HepG2 (cell line): ENCODE results near the gene ANKS1A. TPM values are rescaled to one million over a fixed set of nuclear protein-coding genes. Genes with fewer than 3 reads are reported as not detected.

Source experiments
- ATAC-seq: fragments of 200-7000 bp; cut with Tn5 transposase; 3 replicates; pipeline ENCODE4 v1.9.1; 2020; ENCODE audit warnings: mild to moderate bottlenecking, moderate library complexity
- BruUV-seq: library from RNA; stranded (reverse); fragments of 400-500 nt; replicated peaks from 2 replicates; lab custom pipeline; 2021; lab: Mats Ljungman, UMichigan
- CTCF ChIA-PET: fragments of 300-600 bp; formaldehyde crosslinking; extraction: SDS; loops from one replicate; lab custom pipeline; 2021; ENCODE audit warnings: low total read pairs, inconsistent platforms, low intra/inter-chr PET ratio; lab: Yijun Ruan, JAX
- POLR2A ChIA-PET: fragments of 350-600 bp; sonication (Branson Sonifier 250); formaldehyde crosslinking; loops from one replicate; lab custom pipeline; 2020; ENCODE audit warnings: antibody characterized with exemption, inconsistent platforms; lab: Yijun Ruan, JAX
- DNase-seq: peaks from one replicate; pipeline ENCODE4 v3.0.0-alpha.2; 2015; ENCODE audit warnings: low spot score
- FAIRE-seq: peaks from 3 replicates; lab custom pipeline; 2011; peaks lifted over from hg19 to GRCh38; lab: Jason Lieb, UNC
- H2AFZ ChIP-seq: one replicate; pipeline ENCODE4 v1.6.1; 2011; ENCODE audit warnings: low read length, inconsistent platforms
- H3K27ac ChIP-seq: fragments of 300-600 bp; 3 replicates; pipeline ENCODE4 v1.8.0; 2011; ENCODE audit warnings: mixed run types, mild to moderate bottlenecking, mixed read lengths, low read length, inconsistent platforms; ENCODE audit not compliant: insufficient read depth; ENCODE audit errors: extremely low read length
- H3K27me3 ChIP-seq, 2 experiments: fragments of 200-600 bp in 1 of 2; 2 replicates in 1 of 2; 3 replicates in 1 of 2; pipeline versions ENCODE4 v1.6.0 to v1.8.0; 2011; ENCODE audit warnings: low read length in 2 of 2, mild to moderate bottlenecking in 2 of 2, moderate library complexity in 2 of 2, inconsistent platforms in 1 of 2; ENCODE audit not compliant: insufficient read depth in 2 of 2, control insufficient read depth in 1 of 2
- H3K36me3 ChIP-seq, 2 experiments: fragments of 200-600 bp in 1 of 2; replicated peaks in 1 of 2; 2 replicates in 1 of 2; 3 replicates in 1 of 2; pipeline versions ENCODE4 v1.5.1 to v1.8.0; 2011; ENCODE audit warnings: low read length in 2 of 2, inconsistent platforms in 1 of 2; ENCODE audit not compliant: insufficient read depth in 2 of 2, control insufficient read depth in 1 of 2
- H3K4me1 ChIP-seq: 2 replicates; pipeline ENCODE4 v1.5.1; 2012; ENCODE audit warnings: low read length, inconsistent platforms; ENCODE audit not compliant: insufficient read depth
- H3K4me2 ChIP-seq: 2 replicates; pipeline ENCODE4 v1.6.0; 2011; ENCODE audit warnings: low read depth, low read length, inconsistent platforms
- H3K4me3 ChIP-seq, 3 experiments: fragments of 200-600 bp in 1 of 3; sonication (generic), shearing (Covaris generic) in 1 of 3; replicated peaks in 1 of 3; 2 replicates each; pipeline ENCODE4 v1.5.1; 2011 to 2016; ENCODE audit warnings: low read length in 3 of 3, inconsistent platforms in 2 of 3, low read depth in 2 of 3, mild to moderate bottlenecking in 2 of 3, control low read depth in 1 of 3, mixed read lengths in 1 of 3; ENCODE audit not compliant: insufficient read depth in 1 of 3
- H3K79me2 ChIP-seq: one replicate; pipeline ENCODE4 v1.6.1; 2011; ENCODE audit warnings: low read length, inconsistent platforms; ENCODE audit not compliant: insufficient read depth
- H3K9ac ChIP-seq: 2 replicates; pipeline ENCODE4 v1.6.0; 2011; ENCODE audit warnings: mild to moderate bottlenecking, low read depth, low read length, inconsistent platforms; ENCODE audit not compliant: insufficient read depth
- H3K9me3 ChIP-seq: 2 replicates; pipeline ENCODE4 v1.5.1; 2012; ENCODE audit warnings: mild to moderate bottlenecking, low read length
- H4K20me1 ChIP-seq: 2 replicates; pipeline ENCODE4 v1.6.0; 2011; ENCODE audit warnings: inconsistent platforms, mild to moderate bottlenecking, low read length, moderate library complexity; ENCODE audit not compliant: insufficient read depth
- ATF1 ChIP-seq: IDR thresholded peaks from 2 replicates; pipeline ENCODE4 v1.6.1; 2016; ENCODE audit warnings: mild to moderate bottlenecking, control low read depth
- CCAR2 ChIP-seq: fragments of 200-400 bp; formaldehyde crosslinking; optimal IDR thresholded peaks from 2 replicates; pipeline ENCODE3; 2018; ENCODE audit warnings: low read depth, mild to moderate bottlenecking, low read length, moderate library complexity
- MAF1 ChIP-seq: sonication (generic); formaldehyde crosslinking; IDR thresholded peaks from 2 replicates; pipeline ENCODE4 v1.5.0; 2020; ENCODE audit warnings: missing genetic modification reagents, borderline replicate concordance
- NFE2L2 ChIP-seq: fragments of 150-350 bp; IDR thresholded peaks from 2 replicates; pipeline ENCODE4 v1.6.1; 2014; ENCODE audit warnings: low read length
- NFYC ChIP-seq: IDR thresholded peaks from 2 replicates; pipeline ENCODE4 v1.6.1; 2016; ENCODE audit warnings: missing genetic modification reagents, missing compliant biosample characterization
- NKX3-1 ChIP-seq: sonication (generic); formaldehyde crosslinking; IDR thresholded peaks from 2 replicates; pipeline ENCODE4 v1.5.0; 2020; ENCODE audit warnings: missing genetic modification reagents
- SMARCC2 ChIP-seq: fragments of 450-650 bp; IDR thresholded peaks from 2 replicates; pipeline ENCODE4 v1.6.1; 2017; ENCODE audit warnings: antibody characterized with exemption, mild to moderate bottlenecking
- SP4 ChIP-seq: sonication (generic); formaldehyde crosslinking; IDR thresholded peaks from 2 replicates; pipeline ENCODE4 v1.8.1; 2023; ENCODE audit warnings: mild to moderate bottlenecking, missing genetic modification reagents
- WIZ ChIP-seq: sonication (generic); formaldehyde crosslinking; IDR thresholded peaks from 2 replicates; pipeline ENCODE4 v1.5.1; 2020; ENCODE audit warnings: mild to moderate bottlenecking, missing genetic modification reagents
- YY1 ChIP-seq: IDR thresholded peaks from 2 replicates; pipeline ENCODE4 v1.6.1; 2011; ENCODE audit warnings: low read length, low read depth, moderate library complexity, mild to moderate bottlenecking; ENCODE audit not compliant: insufficient read depth, insufficient replicate concordance
- ZNF326 ChIP-seq: sonication (generic); formaldehyde crosslinking; IDR thresholded peaks from 2 replicates; pipeline ENCODE4 v1.4.0; 2020; ENCODE audit warnings: missing genetic modification reagents, borderline replicate concordance
- ZNF33A ChIP-seq: sonication (generic); formaldehyde crosslinking; IDR thresholded peaks from 2 replicates; pipeline ENCODE4 v1.5.1; 2020; ENCODE audit warnings: missing genetic modification reagents, mild to moderate bottlenecking, moderate library complexity, borderline replicate concordance
- ZNF382 ChIP-seq: sonication (generic); formaldehyde crosslinking; IDR thresholded peaks from 2 replicates; pipeline ENCODE4 v1.5.0; 2020; ENCODE audit warnings: missing genetic modification reagents, mild to moderate bottlenecking, borderline replicate concordance
- ZNF484 ChIP-seq: sonication (generic); formaldehyde crosslinking; IDR thresholded peaks from 2 replicates; pipeline ENCODE4 v1.5.1; 2020; ENCODE audit warnings: mild to moderate bottlenecking, low read depth, missing genetic modification reagents, borderline replicate concordance
- ZNF547 ChIP-seq: sonication (generic); formaldehyde crosslinking; IDR thresholded peaks from 2 replicates; pipeline ENCODE4 v1.5.1; 2020; ENCODE audit warnings: mild to moderate bottlenecking, missing genetic modification reagents
- WGBS: methylation state at CpG from one replicate; pipeline ENCODE4 v1.1.6; 2017; ENCODE audit warnings: low lambda C conversion rate; 5-methylcytosine and 5-hydroxymethylcytosine counted together
- in situ Hi-C: cut with HindIII; loops from 2 replicates; pipeline ENCODE4 v1.10.0; 2017; ENCODE audit warnings: low pct_unique_long_range_greater_than_20kb; ENCODE audit not compliant: extremely low pct_ligation_motif_present
- intact Hi-C: fragments of 100-400 bp; cut with micrococcal nuclease; formaldehyde crosslinking; loops from one replicate; pipeline ENCODE4 v1.10.0; 2022; ENCODE audit not compliant: unreplicated experiment
- polyA plus RNA-seq, 8 experiments: library from polyadenylated mRNA; depleted of rRNA in 3 of 8; stranded (reverse) in 7 of 8; unstranded in 1 of 8; fragments of >200 nt; fragmentation: Illumina TruSeq in 4 of 8; extraction: Trizol in 4 of 8; gene quantifications; 2 replicates each; pipeline versions ENCODE4 v1.2.1 to v1.2.3, GENCODE V29; 2011 to 2016; ENCODE audit warnings: low read depth in 4 of 8, missing spikeins in 1 of 8, mixed read lengths in 1 of 8; ENCODE audit not compliant: insufficient read depth in 1 of 8
- total RNA-seq, 5 experiments: library from RNA; depleted of rRNA; stranded (reverse); fragments of >200 nt; fragmentation: Illumina TruSeq; extraction: Trizol; gene quantifications; 2 replicates each; pipeline ENCODE4 v1.2.3, GENCODE V29; 2016; ENCODE audit warnings: low read depth in 1 of 5
- TF ChIP-seq, protein P1 (sequence below), 2 experiments: IDR thresholded peaks; 2 replicates each; pipeline ENCODE4 v1.6.1; 2011 to 2012; ENCODE audit warnings: low read length in 2 of 2, borderline replicate concordance in 1 of 2, low read depth in 1 of 2, mild to moderate bottlenecking in 1 of 2, moderate library complexity in 1 of 2
- TF ChIP-seq, protein P2 (sequence below): IDR thresholded peaks from 2 replicates; pipeline ENCODE4 v1.6.1; 2016; ENCODE audit warnings: missing biosample characterization, missing genetic modification reagents, low read depth

Gene ANKS1A
- total and polyA plus RNA-seq, 2 of the 13 experiments (the other 11 are each of a cell fraction or from before 2014, with no cell fraction given) = 7.2 to 15.1 TPM

DNA sequence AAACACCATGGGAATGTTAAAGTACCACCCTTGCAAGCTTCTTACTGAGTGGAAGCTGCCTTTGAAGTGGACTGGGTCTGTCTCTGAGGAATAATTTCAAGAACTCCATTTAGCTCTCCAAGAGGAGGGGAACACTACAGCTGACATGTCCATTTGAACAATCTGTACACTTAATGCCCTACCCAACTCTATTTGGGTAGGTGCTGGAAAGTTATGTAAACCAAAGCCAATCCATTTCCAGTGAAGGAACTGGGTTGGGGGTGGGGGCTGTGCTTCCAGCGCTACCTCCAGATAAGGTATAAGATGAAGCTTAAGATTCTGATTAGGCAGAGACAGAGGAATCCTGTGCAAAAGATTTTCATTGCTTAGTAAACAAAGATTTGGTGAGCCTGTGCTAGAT lies 130.1 kb downstream of the ANKS1A start:
- ATAC-seq (no peak), FAIRE-seq (no peak), DNase-seq (no peak)
- H2AFZ ChIP-seq = no peak overlapping the region
- in situ Hi-C loops (no loop called here), intact Hi-C loops (no loop called here)
- no peaks in the 10 kb centered on the region for H4K20me1 ChIP-seq
- ChIA-PET CTCF (no interaction called here), POLR2A (no interaction called here)
- H3K79me2 ChIP-seq = no peaks in the 10 kb centered on the region
- no peaks in the 10 kb centered on the region for H3K9me3 ChIP-seq
- no peaks in the 10 kb centered on the region for H3K27me3 ChIP-seq
- H3K9ac ChIP-seq = no peak overlapping the region
- H3K4me3 ChIP-seq = no peak overlapping the region
- H3K4me2 ChIP-seq = no peak overlapping the region
- no peak for TF ChIP-seq SMARCC2
- no peak for TF ChIP-seq ZNF484
- TF ChIP-seq SP4 = no peak
- TF ChIP-seq MAF1 = no peak
- TF ChIP-seq ZNF33A (CRISPR knock-in tag) = no peak
- TF ChIP-seq ZNF382 (CRISPR knock-in tag) = no peak
- TF ChIP-seq, protein P1, sequence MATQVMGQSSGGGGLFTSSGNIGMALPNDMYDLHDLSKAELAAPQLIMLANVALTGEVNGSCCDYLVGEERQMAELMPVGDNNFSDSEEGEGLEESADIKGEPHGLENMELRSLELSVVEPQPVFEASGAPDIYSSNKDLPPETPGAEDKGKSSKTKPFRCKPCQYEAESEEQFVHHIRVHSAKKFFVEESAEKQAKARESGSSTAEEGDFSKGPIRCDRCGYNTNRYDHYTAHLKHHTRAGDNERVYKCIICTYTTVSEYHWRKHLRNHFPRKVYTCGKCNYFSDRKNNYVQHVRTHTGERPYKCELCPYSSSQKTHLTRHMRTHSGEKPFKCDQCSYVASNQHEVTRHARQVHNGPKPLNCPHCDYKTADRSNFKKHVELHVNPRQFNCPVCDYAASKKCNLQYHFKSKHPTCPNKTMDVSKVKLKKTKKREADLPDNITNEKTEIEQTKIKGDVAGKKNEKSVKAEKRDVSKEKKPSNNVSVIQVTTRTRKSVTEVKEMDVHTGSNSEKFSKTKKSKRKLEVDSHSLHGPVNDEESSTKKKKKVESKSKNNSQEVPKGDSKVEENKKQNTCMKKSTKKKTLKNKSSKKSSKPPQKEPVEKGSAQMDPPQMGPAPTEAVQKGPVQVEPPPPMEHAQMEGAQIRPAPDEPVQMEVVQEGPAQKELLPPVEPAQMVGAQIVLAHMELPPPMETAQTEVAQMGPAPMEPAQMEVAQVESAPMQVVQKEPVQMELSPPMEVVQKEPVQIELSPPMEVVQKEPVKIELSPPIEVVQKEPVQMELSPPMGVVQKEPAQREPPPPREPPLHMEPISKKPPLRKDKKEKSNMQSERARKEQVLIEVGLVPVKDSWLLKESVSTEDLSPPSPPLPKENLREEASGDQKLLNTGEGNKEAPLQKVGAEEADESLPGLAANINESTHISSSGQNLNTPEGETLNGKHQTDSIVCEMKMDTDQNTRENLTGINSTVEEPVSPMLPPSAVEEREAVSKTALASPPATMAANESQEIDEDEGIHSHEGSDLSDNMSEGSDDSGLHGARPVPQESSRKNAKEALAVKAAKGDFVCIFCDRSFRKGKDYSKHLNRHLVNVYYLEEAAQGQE (IDR thresholded peaks at IDR 0.05; ENCODE audit: borderline replicate concordance in 1 of 2, low read depth in 1 of 2, low read length in 2 of 2) = no peak
- no peak for TF ChIP-seq ZNF326 (CRISPR knock-in tag)
- no peak for TF ChIP-seq ATF1
- no peak for TF ChIP-seq YY1
- no peak for TF ChIP-seq NFYC
- no peak for TF ChIP-seq ZNF547
- TF ChIP-seq NFE2L2 = no peak
- TF ChIP-seq CCAR2 = no peak
- TF ChIP-seq WIZ (CRISPR knock-in tag) = no peak
- TF ChIP-seq, protein P2, sequence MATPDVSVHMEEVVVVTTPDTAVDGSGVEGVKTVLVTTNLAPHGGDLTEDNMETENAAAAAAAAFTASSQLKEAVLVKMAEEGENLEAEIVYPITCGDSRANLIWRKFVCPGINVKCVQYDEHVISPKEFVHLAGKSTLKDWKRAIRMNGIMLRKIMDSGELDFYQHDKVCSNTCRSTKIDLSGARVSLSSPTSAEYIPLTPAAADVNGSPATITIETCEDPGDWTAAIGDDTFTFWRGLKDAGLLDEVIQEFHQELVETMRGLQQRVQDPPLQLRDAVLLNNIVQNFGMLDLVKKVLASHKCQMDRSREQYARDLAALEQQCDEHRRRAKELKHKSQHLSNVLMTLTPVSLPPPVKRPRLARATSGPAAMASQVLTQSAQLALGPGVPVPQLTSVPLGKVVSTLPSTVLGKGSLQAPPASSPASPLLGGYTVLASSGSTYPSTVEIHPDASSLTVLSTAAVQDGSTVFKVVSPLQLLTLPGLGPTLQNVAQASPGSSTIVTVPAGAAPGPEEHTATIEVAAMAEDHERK (CRISPR knock-in tag) = no peak
- no peak for TF ChIP-seq NKX3-1 (CRISPR knock-in tag)
- no peaks in the 10 kb centered on the region for H3K4me1 ChIP-seq
- no peak overlapping the region for H3K27ac ChIP-seq
- 97% methylated on average over 1 of the region's 1 CpG for WGBS
- BruUV-seq = no TSS peak
- peaks cover 13 to 18% of the 10 kb centered on the region in 2 experiments; a peak in 4 of 5 replicates for H3K36me3 ChIP-seq
